Ovary (tissue), 3 donors: ENCODE results near the gene CHPF.

Experiments
- CTCF ChIP-seq, 3 donors: fragments of 450-650 bp in 2 of 3; fragments of 200-600 bp in 1 of 3; IDR thresholded peaks; one replicate each; pipeline versions ENCODE4 v1.5.1 to v1.8.0; 2016 to 2022; ENCODE audit warnings: antibody characterized with exemption in 3 of 3, mild to moderate bottlenecking in 1 of 3
- EP300 ChIP-seq: sonication (generic); formaldehyde crosslinking; IDR thresholded peaks from one replicate; pipeline ENCODE4 v1.6.1; 2017; ENCODE audit warnings: antibody characterized with exemption
- POLR2A ChIP-seq: fragments of 450-650 bp; IDR thresholded peaks from one replicate; pipeline ENCODE4 v1.6.1; 2017; ENCODE audit warnings: antibody characterized with exemption, mild to moderate bottlenecking, moderate library complexity
- donor health status: DM: no; HTN: no; CAD: no.

GRCh38 chr2:219508444-219508734 lies 35.2 kb downstream of the CHPF start:
- TF ChIP-seq POLR2A (no peak), CTCF (IDR thresholded peaks at IDR 0.05) (no peak), EP300 (no peak)
